AG09319 (cell line): ENCODE data around the gene GPR119.
"Not testable (repeated sequence)": the region's sequence is repeated elsewhere in the genome, so short reads cannot be mapped to it uniquely, and the experiment has no call there.

ENCODE experiments used
- DNase-seq: peaks from one replicate; pipeline ENCODE4 v3.0.0-alpha.2; 2010; ENCODE audit warnings: low read depth; ENCODE audit errors: extremely low read depth
- CTCF ChIP-seq: IDR thresholded peaks from 2 replicates; pipeline ENCODE4 v1.5.1; 2011; ENCODE audit warnings: low read depth, mild to moderate bottlenecking, inconsistent platforms, low read length, moderate library complexity

The GPR119 gene

GRCh38 chrX:130339408-130340222, 45.9 kb downstream of the GPR119 start, which contains the start of gene SLC25A14:
TSS of gene SLC25A14 (plus strand) at chrX:130339919. CDS start at chrX:130340279, 360 bp downstream.
- DNase-seq: peak; percentile 18
- no peak for TF ChIP-seq CTCF

GRCh38 chrX:130338869-130339268, 46.6 kb downstream of the GPR119 start:
- not testable (repeated sequence) for DNase-seq

- no peak for TF ChIP-seq CTCF
- no peak for DNase-seq
Observed at GRCh38 chrX:130336531-130336930, 48.9 kb downstream of the GPR119 start.
